Measurements from ENCODE around the gene IGLL1. TPM values are rescaled to one million over a fixed set of nuclear protein-coding genes. Genes with fewer than 3 reads are reported as not detected.
A peak's percentile ranks its signal among the peaks of the same experiment; 100 is the strongest.

The IGLL1 gene
- total RNA-seq, 2 donors from 2014 or later = not detected

DNA sequence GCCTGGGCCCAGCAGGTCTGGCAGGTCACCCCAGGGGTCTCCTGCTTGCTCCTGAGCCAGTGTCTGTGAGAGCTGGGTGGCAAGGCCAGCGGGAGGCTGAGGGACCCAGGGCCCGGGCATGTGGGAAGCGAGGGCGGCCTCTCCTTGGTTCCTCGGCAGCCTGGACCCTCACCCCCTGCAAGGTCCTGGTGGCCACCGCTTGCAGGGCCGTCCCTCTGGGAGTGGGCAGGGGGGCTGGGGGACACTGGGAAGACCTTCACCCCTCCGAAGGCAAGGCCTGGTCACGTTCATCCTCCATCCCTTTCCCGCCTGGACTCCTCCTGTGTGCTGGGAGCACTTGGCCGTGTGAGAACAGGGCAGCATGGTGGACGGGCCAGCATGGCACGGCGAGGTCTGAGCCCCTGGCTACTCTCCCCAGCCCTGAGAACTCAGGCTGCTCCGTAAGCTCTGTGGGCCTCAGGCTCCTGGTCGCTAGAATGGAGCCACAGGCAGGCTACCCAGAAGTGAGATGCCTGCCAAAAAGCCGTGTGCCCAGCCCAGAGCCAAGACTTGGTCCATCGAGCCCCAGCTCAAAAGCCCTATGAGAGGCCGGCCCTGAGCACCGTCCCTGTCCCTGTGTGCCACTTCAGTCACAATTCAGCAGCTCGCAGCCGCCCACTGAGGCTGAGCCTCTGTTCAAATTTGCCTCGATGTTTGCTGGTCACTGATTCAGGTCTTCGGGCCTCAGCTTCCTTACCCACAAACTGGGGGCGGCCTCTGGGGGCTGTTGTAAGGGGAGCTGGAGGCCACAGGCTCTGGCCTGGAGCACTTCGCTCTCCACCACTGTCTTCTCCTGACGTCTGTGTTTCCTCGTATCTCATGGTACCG is 45.0 kb downstream of the IGLL1 start:
- Mint-ChIP-seq H3K4me3 (no peak overlapping the region), H3K4me1 (peaks cover 9% of the 10 kb centered on the region), H3K27ac (peak overlapping the region; percentile 37), H3K9me3 (no peaks in the 10 kb centered on the region), H3K27me3 (peaks cover 8% of the 10 kb centered on the region), H3K36me3 (ENCODE audit: low read depth) (no peaks in the 10 kb centered on the region)
- no peak for ATAC-seq (replicated peaks)

DNA sequence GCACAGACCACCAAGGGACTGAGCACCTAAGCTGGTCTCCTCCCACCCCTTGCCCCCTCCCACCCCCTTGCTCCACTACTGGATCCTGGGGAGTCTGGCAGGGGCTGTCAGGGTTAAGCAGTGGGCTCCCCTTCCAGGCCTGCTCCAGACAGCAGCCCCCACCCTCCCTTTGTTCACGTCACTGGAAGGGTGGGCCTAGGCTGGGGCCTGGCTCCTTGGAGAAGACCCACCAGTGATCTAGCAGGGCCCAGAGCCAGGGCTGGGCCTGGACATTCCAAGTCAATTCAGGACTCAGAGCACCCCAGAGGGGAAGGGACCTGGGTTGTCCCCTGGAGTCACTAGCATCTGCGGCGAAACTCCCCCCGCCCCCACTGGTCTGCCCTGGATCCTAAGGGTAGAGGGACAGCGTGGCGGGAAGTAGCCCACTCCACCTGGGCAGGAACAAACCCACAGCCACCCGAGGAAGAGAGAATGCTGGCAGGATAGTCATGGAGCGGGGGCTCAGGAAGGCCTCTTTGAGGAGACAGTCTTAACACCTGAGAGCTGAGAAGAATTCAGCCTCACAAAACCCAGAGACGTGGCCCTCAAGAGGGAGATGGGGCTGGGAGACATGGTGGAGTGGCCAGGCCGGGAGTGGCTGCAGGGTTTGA is 45.8 kb downstream of the IGLL1 start:
- Mint-ChIP-seq H3K36me3 (ENCODE audit: low read depth) (no peaks in the 10 kb centered on the region), H3K27me3 (peaks cover 8% of the 10 kb centered on the region), H3K4me1 (peaks cover 6% of the 10 kb centered on the region), H3K9me3 (no peaks in the 10 kb centered on the region), H3K27ac (no peak overlapping the region), H3K4me3 (no peak overlapping the region)
- no peak for ATAC-seq (replicated peaks)

DNA sequence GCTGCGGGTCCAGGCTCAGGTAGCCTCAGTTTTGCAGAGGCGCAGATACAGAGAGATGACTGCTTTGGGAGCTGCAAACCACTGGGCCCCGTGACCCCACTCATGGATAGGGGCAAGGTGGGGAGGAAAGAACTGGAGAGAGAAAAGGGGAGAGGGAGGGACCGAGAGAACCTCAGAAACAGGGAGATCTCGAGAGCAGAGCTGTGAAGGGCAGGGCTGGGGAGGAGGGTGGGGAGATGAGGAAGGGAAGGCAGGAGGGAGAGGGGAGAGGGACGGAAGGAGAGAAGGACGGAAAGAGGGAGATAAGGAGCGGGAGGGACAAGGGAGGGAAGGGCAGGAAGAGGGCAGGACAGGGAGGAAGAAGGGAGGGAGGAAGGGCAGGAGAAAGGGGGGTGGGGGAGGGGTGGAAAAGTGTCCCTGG is 46.3 kb downstream of the IGLL1 start:
- ATAC-seq (replicated peaks) = no peak
- Mint-ChIP-seq H3K27ac (no peak overlapping the region), H3K4me3 (no peak overlapping the region), H3K4me1 (peaks cover under 1% of the 10 kb centered on the region), H3K36me3 (ENCODE audit: low read depth) (no peaks in the 10 kb centered on the region), H3K27me3 (peaks cover 13% of the 10 kb centered on the region), H3K9me3 (no peaks in the 10 kb centered on the region)

DNA sequence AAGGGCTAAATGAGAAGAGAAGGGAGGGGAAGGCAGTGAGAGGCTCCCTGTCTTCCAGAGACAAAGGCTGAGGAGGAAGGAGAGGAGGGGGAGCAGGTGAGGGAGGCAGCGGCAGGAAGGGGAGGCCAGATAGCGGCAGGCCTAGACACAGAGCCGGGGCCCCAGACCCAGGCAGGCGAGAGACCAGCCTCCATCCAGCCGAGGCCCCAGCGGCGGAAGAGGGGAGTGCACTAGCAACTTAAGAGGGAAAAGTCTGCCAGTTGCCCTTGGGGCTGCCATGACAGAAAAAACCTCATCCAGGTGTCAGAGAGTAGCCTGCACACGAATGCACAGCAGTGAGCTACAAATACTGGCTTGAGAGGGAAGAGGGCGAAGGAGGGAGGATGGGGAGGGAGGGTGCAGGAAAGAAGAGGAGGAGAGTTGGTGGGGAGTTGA is 46.7 kb downstream of the IGLL1 start:
- peak; percentile 32 for ATAC-seq (replicated peaks)
- peaks cover 14% of the 10 kb centered on the region for H3K27me3 Mint-ChIP-seq

DNA sequence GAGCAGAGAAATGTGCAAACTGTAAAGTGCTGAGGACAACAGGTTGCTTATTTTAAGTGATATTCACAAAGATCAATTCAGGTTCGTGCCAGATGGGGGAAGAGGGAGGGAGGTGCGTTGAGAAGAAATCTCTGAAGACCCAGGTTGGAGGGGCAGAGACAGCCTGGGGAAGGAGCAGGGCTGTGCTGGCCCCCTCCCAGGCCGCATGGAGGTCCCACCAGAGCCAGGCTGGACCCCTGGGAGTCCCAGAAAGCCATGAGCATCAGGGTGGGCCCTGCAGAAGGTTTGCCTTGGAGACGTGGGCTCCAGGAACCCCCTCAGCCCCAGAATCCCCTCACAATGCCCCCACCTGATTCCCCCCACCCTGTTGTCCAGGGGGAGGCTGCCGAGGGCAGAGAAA is 47.4 kb downstream of the IGLL1 start:
- Mint-ChIP-seq H3K9me3 (no peaks in the 10 kb centered on the region), H3K4me1 (no peaks in the 10 kb centered on the region), H3K4me3 (no peak overlapping the region), H3K27ac (peak overlapping the region; percentile 46), H3K36me3 (ENCODE audit: low read depth) (no peaks in the 10 kb centered on the region), H3K27me3 (peaks cover 16% of the 10 kb centered on the region)
- ATAC-seq (replicated peaks) = no peak

More for the DNA sequence above, 46.7 kb downstream of the IGLL1 start:
- Mint-ChIP-seq H3K36me3 (ENCODE audit: low read depth) (no peaks in the 10 kb centered on the region), H3K27ac (peak overlapping the region; percentile 46), H3K4me1 (no peaks in the 10 kb centered on the region), H3K9me3 (no peaks in the 10 kb centered on the region), H3K4me3 (no peak overlapping the region)

DNA sequence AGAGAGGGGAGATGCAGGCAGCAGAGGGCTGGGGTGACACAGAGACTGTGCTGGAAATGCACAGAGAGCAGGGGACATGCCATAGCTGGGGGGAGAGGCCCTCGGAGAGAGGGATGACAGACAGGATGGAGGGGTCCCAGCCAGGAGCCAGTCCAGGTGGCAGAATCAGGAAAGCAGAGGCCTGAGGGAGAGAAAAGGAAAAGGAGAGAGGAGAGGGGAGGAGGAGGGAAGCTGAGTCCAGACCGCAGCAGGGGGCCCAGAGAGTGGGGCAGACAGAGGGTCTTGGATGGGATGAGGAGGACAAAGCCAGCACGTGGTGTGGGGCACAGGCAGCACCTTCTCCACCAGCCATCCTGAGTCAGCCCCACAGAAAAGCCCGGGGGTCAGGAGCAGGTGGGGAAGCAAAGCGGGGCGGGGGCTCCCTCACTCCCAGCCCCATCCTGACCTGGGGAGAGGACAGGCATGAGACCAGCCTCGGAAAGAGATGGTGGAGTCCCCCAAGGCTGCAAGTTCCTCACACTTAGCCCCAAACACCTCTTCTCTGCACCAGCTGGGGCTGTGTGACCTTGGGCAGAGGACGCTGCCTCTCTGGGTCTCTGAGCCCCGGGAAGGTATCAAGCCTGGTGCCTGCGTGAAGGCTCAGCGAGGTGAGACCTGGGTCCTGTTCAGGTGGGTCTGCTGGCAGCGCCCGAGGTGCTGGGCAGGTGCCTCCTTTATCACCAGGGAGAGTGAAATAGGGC is 48.0 kb downstream of the IGLL1 start:
- Mint-ChIP-seq H3K9me3 (no peaks in the 10 kb centered on the region), H3K36me3 (ENCODE audit: low read depth) (no peaks in the 10 kb centered on the region), H3K27ac (no peak overlapping the region), H3K27me3 (peaks cover 16% of the 10 kb centered on the region), H3K4me1 (no peaks in the 10 kb centered on the region), H3K4me3 (no peak overlapping the region)
- ATAC-seq (replicated peaks) = no peak

DNA sequence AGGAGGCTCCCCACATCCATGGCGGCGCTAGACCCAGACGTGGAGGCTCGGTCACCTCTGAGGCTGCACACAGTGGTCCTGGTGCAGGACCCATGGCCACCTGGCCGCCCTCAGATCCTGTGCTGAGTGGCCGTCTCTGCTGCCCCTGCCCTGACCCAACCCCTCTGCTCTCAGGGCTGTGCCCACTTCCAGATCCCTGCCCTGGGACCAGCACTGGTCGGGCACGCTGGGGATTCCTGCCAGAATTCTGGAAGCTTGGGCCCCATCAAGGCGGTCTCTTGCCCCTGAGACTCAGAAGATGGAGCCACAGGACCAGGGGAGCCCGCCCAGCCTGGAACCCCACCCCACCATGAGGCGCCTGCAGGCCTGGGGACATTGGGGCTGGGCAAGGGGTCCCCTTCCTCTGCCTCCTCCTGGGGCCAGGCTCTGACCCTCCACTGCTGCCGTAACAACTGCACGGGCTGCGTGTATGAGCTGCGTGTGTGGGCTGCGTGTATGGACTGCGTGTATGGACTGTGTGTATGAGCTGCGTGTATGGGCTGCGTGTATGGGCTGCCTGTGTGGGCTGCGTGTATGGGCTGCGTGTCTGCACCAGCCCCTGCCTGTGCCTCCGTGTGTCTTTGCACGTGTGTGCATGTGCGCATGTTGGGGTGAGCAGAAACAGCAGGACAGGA is 48.7 kb downstream of the IGLL1 start:
- Mint-ChIP-seq H3K9me3 (no peaks in the 10 kb centered on the region), H3K36me3 (ENCODE audit: low read depth) (no peaks in the 10 kb centered on the region), H3K4me3 (no peak overlapping the region), H3K27ac (no peak overlapping the region), H3K4me1 (no peaks in the 10 kb centered on the region), H3K27me3 (peaks cover 16% of the 10 kb centered on the region)
- no peak for ATAC-seq (replicated peaks)

DNA sequence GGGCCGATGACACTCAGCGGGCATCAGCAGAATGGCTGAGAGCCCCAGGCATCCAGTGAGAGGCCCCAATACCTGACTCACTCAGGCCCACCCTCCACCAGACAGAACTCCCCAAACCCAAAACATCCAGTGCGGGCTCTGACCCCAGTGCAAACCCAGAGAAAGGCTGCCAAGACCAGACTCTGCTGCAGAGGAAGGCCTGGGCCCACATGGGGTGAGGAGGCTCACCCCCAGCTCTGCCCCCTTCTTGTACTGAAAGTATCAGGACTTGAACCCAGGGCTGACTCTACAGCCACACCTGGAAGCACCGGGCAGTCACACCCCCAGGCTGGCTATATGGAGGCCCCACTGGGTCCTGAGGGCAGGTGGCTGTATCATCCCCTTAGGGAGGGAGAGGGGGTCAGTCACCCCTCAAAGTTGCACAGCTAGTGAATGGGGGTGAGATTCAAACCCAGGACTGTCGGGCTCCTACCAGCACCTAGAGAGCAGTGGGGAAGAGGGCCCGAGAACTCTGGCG is 49.3 kb downstream of the IGLL1 start:
- no peaks in the 10 kb centered on the region for H3K9me3 Mint-ChIP-seq
- H3K4me3 Mint-ChIP-seq = no peak overlapping the region
- ATAC-seq (replicated peaks) = no peak
- no peak overlapping the region for H3K27ac Mint-ChIP-seq
- no peaks in the 10 kb centered on the region for H3K4me1 Mint-ChIP-seq
- H3K27me3 Mint-ChIP-seq = peaks cover 16% of the 10 kb centered on the region
- no peaks in the 10 kb centered on the region for H3K36me3 Mint-ChIP-seq (ENCODE audit: low read depth)

DNA sequence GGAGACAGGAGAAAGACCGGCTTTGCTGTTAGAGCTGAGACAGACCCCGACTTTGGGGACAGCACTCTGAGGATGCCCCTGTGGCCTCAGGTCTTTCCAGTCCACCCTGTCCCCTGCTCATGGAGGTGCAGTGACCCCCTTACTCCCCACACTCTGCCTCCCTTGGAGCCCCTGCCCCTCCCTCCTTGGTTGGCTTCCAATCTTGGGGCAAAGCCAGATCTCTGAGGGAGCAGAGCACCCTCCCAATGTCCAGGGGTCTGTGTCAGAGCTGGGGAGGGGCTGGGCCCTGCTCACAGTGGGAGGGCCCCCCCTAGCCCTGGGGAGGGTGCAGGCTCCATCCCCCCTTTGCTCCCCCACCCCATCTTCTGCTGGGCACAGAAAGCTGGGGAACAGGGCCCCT is 50.0 kb downstream of the IGLL1 start:
- H3K27me3 Mint-ChIP-seq = peaks cover 16% of the 10 kb centered on the region
- H3K27ac Mint-ChIP-seq = no peak overlapping the region
- no peaks in the 10 kb centered on the region for H3K36me3 Mint-ChIP-seq (ENCODE audit: low read depth)
- ATAC-seq (replicated peaks) = no peak
- no peaks in the 10 kb centered on the region for H3K4me1 Mint-ChIP-seq
- H3K9me3 Mint-ChIP-seq = no peaks in the 10 kb centered on the region
- H3K4me3 Mint-ChIP-seq = no peak overlapping the region

DNA sequence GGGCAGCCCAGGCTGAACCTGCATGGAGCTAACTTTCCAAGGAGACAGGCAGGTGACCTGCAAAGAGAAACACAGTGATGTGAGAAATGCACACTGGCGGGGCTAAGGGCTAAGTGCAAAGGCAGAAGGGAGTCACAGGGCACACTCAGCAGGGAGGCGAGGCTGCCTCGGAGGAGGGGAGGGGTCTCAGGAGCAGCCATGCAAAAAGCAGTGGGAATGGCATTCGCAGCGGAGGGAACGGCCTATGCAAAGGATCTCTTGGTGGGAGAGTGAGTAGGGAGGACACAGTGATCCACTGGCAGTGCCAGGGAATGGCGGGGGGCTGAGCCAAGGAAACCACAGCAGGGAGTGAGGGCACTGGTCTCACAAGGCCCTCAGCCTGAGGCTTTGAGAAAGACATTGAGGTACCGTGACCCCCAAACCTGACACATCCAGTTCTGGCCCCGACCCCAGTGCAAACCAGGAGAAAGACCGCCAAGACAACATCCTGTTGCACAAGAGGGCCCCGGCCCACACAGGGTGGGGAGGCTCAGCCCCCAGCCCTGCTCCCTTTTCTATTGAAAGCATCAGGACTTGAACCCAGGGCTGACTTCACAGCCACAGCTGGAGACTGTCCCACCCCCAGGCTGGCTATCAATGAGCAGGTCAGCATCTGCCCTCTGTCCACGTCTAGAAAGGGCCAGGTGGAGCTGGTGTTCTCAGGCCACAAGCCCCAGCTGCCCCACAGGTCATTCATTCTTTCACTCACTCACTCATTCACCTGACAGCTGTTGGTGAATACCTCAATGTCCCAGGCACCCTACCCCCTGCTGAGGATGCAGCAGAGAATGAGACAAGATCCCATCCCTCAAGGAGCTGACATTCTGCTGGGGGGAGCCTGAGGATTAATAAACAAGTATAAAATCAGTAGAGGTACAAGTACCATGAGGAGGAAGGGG is 50.7 kb downstream of the IGLL1 start:
- no peak for ATAC-seq (replicated peaks)

DNA sequence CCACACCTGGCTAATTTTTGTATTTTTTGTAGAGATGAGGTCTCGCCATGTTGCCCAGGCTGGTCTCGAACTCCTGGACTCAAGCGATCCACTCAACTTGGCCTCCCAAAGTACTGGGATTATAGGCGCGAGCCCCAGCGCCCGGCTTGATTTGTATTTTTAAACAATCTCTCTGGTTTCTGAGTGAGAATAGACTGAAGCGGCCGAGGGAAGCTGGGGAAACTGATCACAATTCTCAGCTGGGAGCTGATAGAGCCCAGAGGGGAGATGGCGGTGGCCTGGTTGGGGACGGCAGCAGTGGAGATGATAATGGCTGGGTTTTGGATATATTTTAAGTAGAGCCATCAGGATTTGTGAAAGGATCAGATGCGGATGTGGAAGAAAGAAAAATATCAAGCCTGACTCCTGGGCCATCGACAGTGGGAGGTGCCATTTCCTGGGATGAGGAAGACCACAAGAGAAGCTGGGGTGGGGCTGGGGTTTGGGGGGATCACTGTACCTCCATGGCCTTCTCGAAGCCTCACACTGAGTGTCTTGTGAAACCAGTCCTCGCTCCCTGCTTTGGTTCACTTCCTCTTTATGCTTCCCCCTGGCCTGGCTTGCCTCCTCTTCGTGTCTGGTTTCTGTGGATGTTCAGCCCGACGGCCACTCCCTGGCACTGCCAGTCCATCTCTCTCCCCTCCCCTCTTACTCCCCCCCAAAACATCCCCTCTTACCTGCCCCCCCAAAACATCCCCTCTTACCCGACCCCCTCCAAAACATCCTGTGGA is 51.9 kb downstream of the IGLL1 start:
- Mint-ChIP-seq H3K4me1 (no peaks in the 10 kb centered on the region), H3K36me3 (ENCODE audit: low read depth) (no peaks in the 10 kb centered on the region), H3K4me3 (no peak overlapping the region), H3K9me3 (no peaks in the 10 kb centered on the region), H3K27me3 (peaks cover 15% of the 10 kb centered on the region), H3K27ac (no peak overlapping the region)
- ATAC-seq (replicated peaks) = no peak

More for the DNA sequence above, 50.7 kb downstream of the IGLL1 start:
- Mint-ChIP-seq H3K4me3 (no peak overlapping the region), H3K9me3 (no peaks in the 10 kb centered on the region), H3K4me1 (no peaks in the 10 kb centered on the region), H3K27me3 (peaks cover 16% of the 10 kb centered on the region), H3K27ac (no peak overlapping the region), H3K36me3 (ENCODE audit: low read depth) (no peaks in the 10 kb centered on the region)

DNA sequence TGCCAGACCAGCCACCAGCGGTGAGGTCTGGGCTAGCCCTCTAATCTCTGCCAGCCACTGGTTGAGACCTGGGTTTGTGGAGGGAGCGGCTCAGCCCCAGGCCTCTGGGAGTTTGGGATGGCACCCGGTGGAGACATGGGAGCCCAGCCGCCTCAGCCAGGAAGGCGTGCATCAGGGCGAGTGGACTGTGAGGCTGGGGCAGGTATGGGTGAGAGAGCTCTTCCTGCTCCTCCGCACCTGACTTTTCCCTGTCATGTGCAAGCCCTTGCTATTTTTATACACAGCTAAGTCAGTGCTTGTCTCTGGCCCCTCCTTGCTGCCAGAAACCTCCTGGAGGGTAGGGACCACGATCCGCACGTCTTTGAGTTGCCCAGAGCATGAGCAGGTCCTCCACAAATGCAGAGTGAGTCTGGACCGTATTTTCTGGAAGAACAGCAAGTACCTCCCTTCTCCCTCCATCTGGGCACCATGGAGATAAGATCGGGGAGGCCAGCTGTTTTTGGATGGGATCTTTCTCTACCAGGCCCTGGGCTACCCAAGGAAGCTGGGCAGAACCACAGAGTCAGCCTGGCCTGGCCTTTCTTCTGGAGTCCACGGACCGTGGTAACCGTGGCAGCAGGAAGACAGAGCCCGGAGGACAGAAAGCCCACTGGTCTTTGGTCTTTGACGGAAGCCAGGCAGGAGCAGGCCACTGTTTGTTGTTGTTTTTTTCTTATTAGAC is 53.3 kb downstream of the IGLL1 start:
- ATAC-seq (replicated peaks) = no peak
- H3K27me3 Mint-ChIP-seq = peaks cover 10% of the 10 kb centered on the region
- no peak overlapping the region for H3K27ac Mint-ChIP-seq
- no peak overlapping the region for H3K4me3 Mint-ChIP-seq
- no peaks in the 10 kb centered on the region for H3K9me3 Mint-ChIP-seq
- no peaks in the 10 kb centered on the region for H3K4me1 Mint-ChIP-seq
- no peaks in the 10 kb centered on the region for H3K36me3 Mint-ChIP-seq (ENCODE audit: low read depth)
